ENCODE data around the gene EPHB1. TPM values are rescaled to one million over a fixed set of nuclear protein-coding genes. Genes with fewer than 3 reads are reported as not detected.
"Not testable (repeated sequence)": the region's sequence is repeated elsewhere in the genome, so short reads cannot be mapped to it uniquely, and the experiment has no call there.

Gene EPHB1
- total RNA-seq, 1 experiment from 2014 or later: 0.11 TPM

DNA sequence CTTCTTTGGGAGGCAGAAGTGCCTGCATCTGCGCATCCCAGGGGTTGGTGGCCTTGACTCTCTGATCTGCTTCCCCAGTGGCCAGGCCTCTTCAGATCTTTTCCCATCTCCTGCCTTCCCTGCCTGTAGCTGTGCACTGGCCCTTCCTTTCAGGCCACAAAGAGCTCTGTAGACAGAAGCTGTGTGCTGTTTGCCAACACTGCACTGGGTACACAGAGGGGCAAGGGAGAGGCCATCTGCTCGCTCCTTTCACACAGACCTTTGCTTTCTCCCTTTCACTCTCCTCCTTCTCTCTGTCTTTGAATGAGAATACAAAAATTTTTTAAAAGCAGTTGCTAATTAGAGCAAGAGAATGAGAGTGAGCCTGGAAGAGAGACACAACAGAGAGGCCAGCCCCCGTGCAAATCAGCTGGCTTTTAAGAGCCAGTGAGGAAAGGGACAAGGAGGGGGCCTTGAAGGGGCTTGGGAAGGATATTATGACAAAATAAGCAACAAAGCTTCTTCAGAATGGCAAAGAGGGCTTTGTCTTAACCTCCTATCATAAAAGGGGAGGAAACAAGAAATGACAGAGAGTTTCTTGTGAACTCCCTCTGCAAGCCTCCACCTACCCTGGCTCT, 170.9 kb downstream of the EPHB1 start:
- intact Hi-C loops (cut with micrococcal nuclease; ENCODE audit: unreplicated experiment): no loop called here
- CTCF ChIA-PET: no interaction called here

DNA sequence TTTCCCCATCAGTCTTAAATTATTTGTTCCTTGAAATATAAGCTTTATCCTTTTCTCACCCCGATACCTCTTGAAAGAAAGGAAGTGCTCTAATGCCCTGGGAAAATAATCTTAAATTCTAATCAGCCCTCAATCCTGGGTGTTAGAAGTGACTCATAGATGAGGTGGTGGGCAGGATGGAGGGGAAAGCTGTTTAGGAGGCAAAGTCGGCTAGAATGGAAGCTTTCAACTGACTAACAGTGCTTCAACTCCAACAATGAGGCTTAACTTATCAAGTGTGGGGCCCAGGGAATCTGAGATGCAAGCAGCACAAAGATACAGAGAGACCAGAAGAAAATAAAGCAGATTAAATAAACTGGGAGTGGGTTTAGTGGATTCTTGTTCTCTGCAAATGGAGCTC, 175.8 kb downstream of the EPHB1 start:
- no peak for TF ChIP-seq EZH2 (IDR thresholded peaks at IDR 0.05; ENCODE audit: borderline replicate concordance, low read depth, low read length, poor library complexity, severe bottlenecking)
- TF ChIP-seq, protein P1, sequence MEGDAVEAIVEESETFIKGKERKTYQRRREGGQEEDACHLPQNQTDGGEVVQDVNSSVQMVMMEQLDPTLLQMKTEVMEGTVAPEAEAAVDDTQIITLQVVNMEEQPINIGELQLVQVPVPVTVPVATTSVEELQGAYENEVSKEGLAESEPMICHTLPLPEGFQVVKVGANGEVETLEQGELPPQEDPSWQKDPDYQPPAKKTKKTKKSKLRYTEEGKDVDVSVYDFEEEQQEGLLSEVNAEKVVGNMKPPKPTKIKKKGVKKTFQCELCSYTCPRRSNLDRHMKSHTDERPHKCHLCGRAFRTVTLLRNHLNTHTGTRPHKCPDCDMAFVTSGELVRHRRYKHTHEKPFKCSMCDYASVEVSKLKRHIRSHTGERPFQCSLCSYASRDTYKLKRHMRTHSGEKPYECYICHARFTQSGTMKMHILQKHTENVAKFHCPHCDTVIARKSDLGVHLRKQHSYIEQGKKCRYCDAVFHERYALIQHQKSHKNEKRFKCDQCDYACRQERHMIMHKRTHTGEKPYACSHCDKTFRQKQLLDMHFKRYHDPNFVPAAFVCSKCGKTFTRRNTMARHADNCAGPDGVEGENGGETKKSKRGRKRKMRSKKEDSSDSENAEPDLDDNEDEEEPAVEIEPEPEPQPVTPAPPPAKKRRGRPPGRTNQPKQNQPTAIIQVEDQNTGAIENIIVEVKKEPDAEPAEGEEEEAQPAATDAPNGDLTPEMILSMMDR (conservative IDR thresholded peaks at IDR 0.05; ENCODE audit: low read depth, low read length): no peak
- ChIA-PET POLR2A (ENCODE audit: low non-redundant PET) (no interaction called here), CTCF (no interaction called here)
- no peak for DNase-seq (ENCODE audit: low spot score)
- Histone ChIP-seq H3K27ac (ENCODE audit: low read depth, low read length, poor library complexity, severe bottlenecking) (no peak overlapping the region), H3K9me3 (ENCODE audit: low read depth, low read length, poor library complexity, severe bottlenecking) (no peaks in the 10 kb centered on the region), H3K36me3 (ENCODE audit: insufficient read depth, low read length, poor library complexity, severe bottlenecking) (no peaks in the 10 kb centered on the region), H3K27me3 (replicated peaks; ENCODE audit: insufficient read depth, low read depth, low read length, poor library complexity) (peaks cover 31% of the 10 kb centered on the region), H3K4me1 (ENCODE audit: insufficient read depth, low read length, poor library complexity, severe bottlenecking) (no peaks in the 10 kb centered on the region), H3K4me3 (ENCODE audit: low read depth, low read length, poor library complexity, severe bottlenecking) (no peak overlapping the region)
- intact Hi-C loops (cut with micrococcal nuclease; ENCODE audit: unreplicated experiment): no loop called here
- no TSS peak for BruUV-seq (replicated peaks)

More for the DNA sequence above, 170.9 kb downstream of the EPHB1 start:
- Histone ChIP-seq H3K4me3 (ENCODE audit: low read depth, low read length, poor library complexity, severe bottlenecking) (no peak overlapping the region), H3K27me3 (replicated peaks; ENCODE audit: insufficient read depth, low read depth, low read length, poor library complexity) (peaks cover 42% of the 10 kb centered on the region), H3K36me3 (ENCODE audit: insufficient read depth, low read length, poor library complexity, severe bottlenecking) (no peaks in the 10 kb centered on the region), H3K9me3 (ENCODE audit: low read depth, low read length, poor library complexity, severe bottlenecking) (no peaks in the 10 kb centered on the region), H3K4me1 (ENCODE audit: insufficient read depth, low read length, poor library complexity, severe bottlenecking) (no peaks in the 10 kb centered on the region), H3K27ac (ENCODE audit: low read depth, low read length, poor library complexity, severe bottlenecking) (no peak overlapping the region)
- no peak for TF ChIP-seq EZH2 (IDR thresholded peaks at IDR 0.05; ENCODE audit: borderline replicate concordance, low read depth, low read length, poor library complexity, severe bottlenecking)
- TF ChIP-seq, protein P1 (conservative IDR thresholded peaks at IDR 0.05; ENCODE audit: low read depth, low read length): no peak
- POLR2A ChIA-PET (ENCODE audit: low non-redundant PET): no interaction called here
- no TSS peak for BruUV-seq (replicated peaks)
- no peak for DNase-seq (ENCODE audit: low spot score)

DNA sequence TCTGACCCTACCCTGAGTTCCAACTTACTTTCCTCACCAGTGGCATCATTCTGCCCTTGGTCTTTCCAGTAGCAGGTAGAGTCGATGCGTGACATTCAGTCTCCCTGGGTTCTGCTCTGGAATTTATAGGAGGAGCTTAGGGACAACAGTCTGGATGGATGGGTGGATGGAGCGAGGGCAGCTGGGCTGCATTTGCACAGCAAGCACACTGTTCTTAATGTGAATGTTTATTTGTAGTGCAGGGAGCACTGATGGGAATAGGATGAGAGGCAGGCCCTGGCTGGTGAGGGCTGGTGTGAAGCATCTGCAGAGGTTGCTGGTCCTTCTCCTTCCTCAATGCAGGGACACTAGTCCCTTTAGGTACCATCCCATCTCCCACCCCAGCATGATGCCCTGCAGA, 176.2 kb downstream of the EPHB1 start:
- no peak for TF ChIP-seq EZH2 (IDR thresholded peaks at IDR 0.05; ENCODE audit: borderline replicate concordance, low read depth, low read length, poor library complexity, severe bottlenecking)
- TF ChIP-seq, protein P1 (conservative IDR thresholded peaks at IDR 0.05; ENCODE audit: low read depth, low read length): no peak
- Histone ChIP-seq H3K27me3 (replicated peaks; ENCODE audit: insufficient read depth, low read depth, low read length, poor library complexity) (peaks cover 28% of the 10 kb centered on the region), H3K4me3 (ENCODE audit: low read depth, low read length, poor library complexity, severe bottlenecking) (no peak overlapping the region), H3K9me3 (ENCODE audit: low read depth, low read length, poor library complexity, severe bottlenecking) (no peaks in the 10 kb centered on the region), H3K36me3 (ENCODE audit: insufficient read depth, low read length, poor library complexity, severe bottlenecking) (no peaks in the 10 kb centered on the region), H3K27ac (ENCODE audit: low read depth, low read length, poor library complexity, severe bottlenecking) (no peak overlapping the region), H3K4me1 (ENCODE audit: insufficient read depth, low read length, poor library complexity, severe bottlenecking) (no peaks in the 10 kb centered on the region)
- no peak for DNase-seq (ENCODE audit: low spot score)
- intact Hi-C loops (cut with micrococcal nuclease; ENCODE audit: unreplicated experiment): no loop called here
- no TSS peak for BruUV-seq (replicated peaks)
- CTCF ChIA-PET: no interaction called here
- POLR2A ChIA-PET (ENCODE audit: low non-redundant PET): no interaction called here

DNA sequence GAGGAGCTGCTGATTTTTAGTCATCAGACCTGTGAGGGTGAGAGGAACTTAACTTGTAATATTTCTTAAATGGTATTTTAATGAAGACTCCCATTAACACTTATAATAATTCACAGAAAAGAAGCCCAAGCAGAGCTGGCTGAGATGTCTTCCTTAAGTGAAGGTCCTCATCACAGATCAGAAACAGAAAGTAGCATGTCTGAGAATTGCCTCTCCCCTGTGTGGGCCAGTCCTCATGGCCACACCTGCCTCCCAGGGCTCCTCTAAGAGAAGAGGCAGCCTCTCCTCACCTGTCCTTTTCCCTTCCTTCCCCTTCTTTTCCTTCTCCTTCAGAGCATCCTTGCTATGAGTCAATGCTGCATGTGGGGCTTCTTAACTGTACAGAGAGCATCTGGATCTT, 176.8 kb downstream of the EPHB1 start:
- H3K4me1 ChIP-seq (ENCODE audit: insufficient read depth, low read length, poor library complexity, severe bottlenecking); CTCF ChIA-PET; DNase-seq (ENCODE audit: low spot score); intact Hi-C loops (cut with micrococcal nuclease; ENCODE audit: unreplicated experiment); BruUV-seq (replicated peaks); H3K4me3 ChIP-seq (ENCODE audit: low read depth, low read length, poor library complexity, severe bottlenecking); POLR2A ChIA-PET (ENCODE audit: low non-redundant PET); H3K9me3 ChIP-seq (ENCODE audit: low read depth, low read length, poor library complexity, severe bottlenecking); H3K27ac ChIP-seq (ENCODE audit: low read depth, low read length, poor library complexity, severe bottlenecking); H3K36me3 ChIP-seq (ENCODE audit: insufficient read depth, low read length, poor library complexity, severe bottlenecking): not testable (repeated sequence)
- peaks cover 22% of the 10 kb centered on the region for H3K27me3 ChIP-seq (replicated peaks; ENCODE audit: insufficient read depth, low read depth, low read length, poor library complexity)

Data from A673 (cell line).